Left lung (tissue), 10 donors: Measurements from ENCODE around the gene ROPN1L. TPM values are rescaled to one million over a fixed set of nuclear protein-coding genes. Genes with fewer than 3 reads are reported as not detected.
A peak's percentile ranks its signal among the peaks of the same experiment; 100 is the strongest.

Source experiments
- ATAC-seq: fragments of 200-7000 bp; cut with Tn5 transposase; one replicate; pipeline ENCODE4 v1.9.1; 2020; ENCODE audit warnings: moderate library complexity
- DNase-seq, 4 donors: peaks; one replicate each; pipeline ENCODE4 v3.0.0-alpha.2; 2013 to 2020
- H3K27ac ChIP-seq, 2 donors: fragments of 200-600 bp; sonication (generic) in 1 of 2; one replicate each; pipeline versions ENCODE4 v1.5.0 to v1.8.0; 2020 to 2021
- H3K27me3 ChIP-seq, 2 donors: fragments of 200-600 bp; sonication (generic) in 1 of 2; one replicate each; pipeline versions ENCODE4 v1.5.0 to v1.8.0; 2020 to 2021
- H3K36me3 ChIP-seq, 2 donors: fragments of 200-600 bp; sonication (generic) in 1 of 2; one replicate each; pipeline versions ENCODE4 v1.5.0 to v1.8.0; 2020 to 2021
- H3K4me1 ChIP-seq, 2 donors: fragments of 200-600 bp; one replicate each; pipeline ENCODE4 v1.8.0; 2021
- H3K4me3 ChIP-seq, 2 donors: fragments of 200-600 bp; sonication (generic) in 1 of 2; one replicate each; pipeline versions ENCODE4 v1.5.0 to v1.8.0; 2020 to 2021; ENCODE audit warnings: mild to moderate bottlenecking in 1 of 2
- H3K9me3 ChIP-seq, 2 donors: fragments of 200-600 bp; sonication (generic) in 1 of 2; one replicate each; pipeline versions ENCODE4 v1.5.0 to v1.8.0; 2020 to 2021
- intact Hi-C, 2 donors: fragments of 100-400 bp; cut with DNase I; formaldehyde crosslinking; loops; one replicate each; pipeline versions ENCODE4 v1.11.2 to v1.14.2; 2022
- polyA plus RNA-seq, 6 donors: library from polyadenylated mRNA; unstranded; fragments of 120-200 nt; gene quantifications; one replicate each; pipeline ENCODE4 v1.2.1, GENCODE V29; 2013; ENCODE audit not compliant: insufficient read length in 6 of 6
- total RNA-seq, 2 donors: library from RNA; stranded (reverse); fragmentation: NEBNext Ultra II Directional; extraction: Animal tissue kit (Norgen Biotek cat#: 25700); gene quantifications; one replicate each; pipeline ENCODE4 v1.2.1, GENCODE V29; 2021
- TF ChIP-seq, protein P1 (sequence below), 2 donors: fragments of 200-600 bp; sonication (generic) in 1 of 2; IDR thresholded peaks; one replicate each; pipeline versions ENCODE4 v1.5.0 to v1.8.0; 2021; ENCODE audit warnings: antibody characterized with exemption in 2 of 2
- donor health status: DM: no; HTN: yes; CAD: no.
- donor health status: DM: no; HTN: no; CAD: no.

Gene ROPN1L
- total and polyA plus RNA-seq, 8 donors, result 0.50 to 9.5 (median 5.1) TPM

DNA sequence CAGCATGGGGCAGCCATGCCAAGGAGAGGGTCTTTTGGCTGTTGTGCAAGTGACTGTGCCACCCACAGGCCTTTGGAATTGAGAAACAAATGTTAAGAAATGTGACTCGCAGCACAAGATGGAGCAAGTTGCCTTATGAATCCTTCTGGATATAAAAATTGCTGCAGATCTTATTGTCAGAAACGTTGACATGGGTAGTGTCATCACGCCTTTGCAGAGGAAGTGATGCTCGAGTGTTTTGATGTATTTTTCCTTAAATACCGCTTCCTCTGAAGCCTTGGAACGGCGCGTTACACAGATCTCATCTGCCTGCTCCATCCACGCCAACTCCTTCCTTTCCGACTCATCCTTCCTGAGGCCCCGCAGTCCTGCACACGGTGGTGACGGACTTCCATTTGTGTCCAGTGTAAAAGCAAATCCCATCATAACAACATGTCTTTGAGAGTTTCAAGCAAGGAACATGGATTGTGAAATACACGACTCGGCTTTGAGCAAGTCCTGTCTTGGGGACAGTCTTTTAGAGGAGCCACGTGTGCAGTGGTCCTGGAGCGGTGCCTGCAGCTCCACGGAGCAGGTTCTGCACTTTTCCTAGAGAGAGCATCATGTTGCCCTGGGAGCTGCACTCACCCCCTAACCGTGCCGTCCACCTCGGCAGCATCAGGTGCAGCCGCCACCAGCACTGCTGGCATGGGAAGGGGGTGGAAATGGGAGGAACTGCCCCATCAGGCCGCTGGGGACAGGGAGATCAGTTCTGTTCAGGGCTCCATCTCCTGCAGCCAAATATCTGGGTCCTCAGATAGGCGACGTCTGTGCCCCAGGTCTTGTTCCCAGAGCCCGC, 15.1 kb downstream of the ROPN1L start:
- Histone ChIP-seq H3K4me3 (no peak overlapping the region), H3K27me3 (no peaks in the 10 kb centered on the region)

GRCh38 chr5:10457682-10458574, 16.2 kb downstream of the ROPN1L start:
- Histone ChIP-seq H3K27me3 (no peaks in the 10 kb centered on the region), H3K4me3 (no peak overlapping the region), H3K27ac (no peak overlapping the region), H3K9me3 (no peaks in the 10 kb centered on the region), H3K4me1 (peaks cover 11 to 40% of the 10 kb centered on the region in 2 donors), H3K36me3 (no peaks in the 10 kb centered on the region)
- TF ChIP-seq, protein P1, sequence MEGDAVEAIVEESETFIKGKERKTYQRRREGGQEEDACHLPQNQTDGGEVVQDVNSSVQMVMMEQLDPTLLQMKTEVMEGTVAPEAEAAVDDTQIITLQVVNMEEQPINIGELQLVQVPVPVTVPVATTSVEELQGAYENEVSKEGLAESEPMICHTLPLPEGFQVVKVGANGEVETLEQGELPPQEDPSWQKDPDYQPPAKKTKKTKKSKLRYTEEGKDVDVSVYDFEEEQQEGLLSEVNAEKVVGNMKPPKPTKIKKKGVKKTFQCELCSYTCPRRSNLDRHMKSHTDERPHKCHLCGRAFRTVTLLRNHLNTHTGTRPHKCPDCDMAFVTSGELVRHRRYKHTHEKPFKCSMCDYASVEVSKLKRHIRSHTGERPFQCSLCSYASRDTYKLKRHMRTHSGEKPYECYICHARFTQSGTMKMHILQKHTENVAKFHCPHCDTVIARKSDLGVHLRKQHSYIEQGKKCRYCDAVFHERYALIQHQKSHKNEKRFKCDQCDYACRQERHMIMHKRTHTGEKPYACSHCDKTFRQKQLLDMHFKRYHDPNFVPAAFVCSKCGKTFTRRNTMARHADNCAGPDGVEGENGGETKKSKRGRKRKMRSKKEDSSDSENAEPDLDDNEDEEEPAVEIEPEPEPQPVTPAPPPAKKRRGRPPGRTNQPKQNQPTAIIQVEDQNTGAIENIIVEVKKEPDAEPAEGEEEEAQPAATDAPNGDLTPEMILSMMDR (IDR thresholded peaks at IDR 0.05), result no peak
- peak; percentile 47 for ATAC-seq
- peak in 1 of 4 donors; percentile 42 for DNase-seq
- intact Hi-C loops, result loop anchor here in 1 of 2 donors (5.0 kb wide), 1 partner anchor 169 kb away; no protein-coding TSS in a partner anchor

More for the DNA sequence above, 15.1 kb downstream of the ROPN1L start:
- Histone ChIP-seq H3K4me1 (peaks cover 12 to 44% of the 10 kb centered on the region in 2 donors), H3K36me3 (no peaks in the 10 kb centered on the region), H3K27ac (no peak overlapping the region), H3K9me3 (no peaks in the 10 kb centered on the region)
- ATAC-seq (no peak), DNase-seq (no peak)
- intact Hi-C loops, result loop anchor here in 1 of 2 donors (5.0 kb wide), 1 partner anchor 170 kb away; no protein-coding TSS in a partner anchor
- TF ChIP-seq, protein P1 (IDR thresholded peaks at IDR 0.05), result no peak

- intact Hi-C loops, result loop anchor here in 1 of 2 donors (5.0 kb wide), 1 partner anchor 168 kb away; no protein-coding TSS in a partner anchor
- TF ChIP-seq, protein P1 (IDR thresholded peaks at IDR 0.05), result no peak
- H3K36me3 ChIP-seq, result no peaks in the 10 kb centered on the region
These were observed 17.7 kb downstream of the ROPN1L start for GRCh38 chr5:10459080-10460055.

GRCh38 chr5:10460252-10460906, 18.7 kb downstream of the ROPN1L start:
- no peak overlapping the region for H3K4me3 ChIP-seq
- peaks cover 8 to 28% of the 10 kb centered on the region in 2 donors for H3K4me1 ChIP-seq
- H3K9me3 ChIP-seq, result no peaks in the 10 kb centered on the region
- no peaks in the 10 kb centered on the region for H3K27me3 ChIP-seq
- DNase-seq, result peak in 1 of 4 donors; percentile 44
- H3K36me3 ChIP-seq, result no peaks in the 10 kb centered on the region
- TF ChIP-seq, protein P1 (IDR thresholded peaks at IDR 0.05), result no peak
- ATAC-seq, result peak; percentile 25
- intact Hi-C loops, result no loop called here
- no peak overlapping the region for H3K27ac ChIP-seq

More at GRCh38 chr5:10459080-10460055, 17.7 kb downstream of the ROPN1L start:
- DNase-seq (peak in 1 of 4 donors; percentile 19), ATAC-seq (no peak)
- no peaks in the 10 kb centered on the region for H3K27me3 ChIP-seq
- no peak overlapping the region for H3K27ac ChIP-seq
- H3K4me1 ChIP-seq, result peaks cover 8 to 28% of the 10 kb centered on the region in 2 donors
- H3K9me3 ChIP-seq, result no peaks in the 10 kb centered on the region
- no peak overlapping the region for H3K4me3 ChIP-seq
